OCI-LY7 (cell line): ENCODE measurements around the gene TENT5C.

Experiments
- CTCF ChIP-seq: fragments of 200-600 bp; sonication (generic); conservative IDR thresholded peaks from 2 replicates; pipeline ENCODE4 v1.5.1; 2014; ENCODE audit warnings: mild to moderate bottlenecking, antibody characterized with exemption, low read length, moderate library complexity, mixed read lengths
- EZH2phosphoT487 ChIP-seq: fragments of 200-600 bp; sonication (generic); IDR thresholded peaks from 2 replicates; pipeline ENCODE4 v1.6.1; 2018; ENCODE audit warnings: low read depth, borderline replicate concordance, mild to moderate bottlenecking, mixed run types, antibody characterized with exemption, low read length, moderate library complexity, mixed read lengths

DNA sequence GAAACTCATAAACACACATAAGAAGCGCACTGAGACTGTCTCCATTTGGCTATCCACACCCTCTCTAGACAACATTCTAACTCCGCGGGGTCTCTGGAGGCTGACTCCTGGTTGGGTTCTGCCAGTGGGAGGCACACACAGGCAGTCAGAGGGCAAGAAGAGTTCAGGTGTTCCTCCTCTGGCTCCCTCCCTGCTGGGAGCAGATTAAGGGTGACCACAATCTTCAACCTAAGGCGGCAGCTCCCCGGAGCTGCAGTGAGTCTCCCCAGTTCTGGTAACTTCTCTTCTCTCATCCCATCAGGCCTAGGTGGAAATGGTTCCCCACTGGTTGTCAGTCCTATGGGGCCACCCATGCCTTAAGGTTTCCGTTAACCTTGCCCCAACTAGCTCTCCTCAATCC, 7.4 kb upstream of the TENT5C start:
- no peak for TF ChIP-seq CTCF
- no peak for TF ChIP-seq EZH2phosphoT487
